HG03280 (cell line): ENCODE data around the gene ZNRF3.
"Not testable (repeated sequence)": the region's sequence is repeated elsewhere in the genome, so short reads cannot be mapped to it uniquely, and the experiment has no call there.

Experiments
- ATAC-seq: cut with Tn5 transposase; IDR thresholded peaks from one replicate; pipeline ENCODE4 v1.9.1; 2021; ENCODE audit warnings: mild to moderate bottlenecking, moderate library complexity; ENCODE audit not compliant: unreplicated experiment

Gene ZNRF3

GRCh38 chr22:29000641-29001040 lies 117.3 kb downstream of the ZNRF3 start:
- ATAC-seq = no peak

- ATAC-seq = no peak
Measured at GRCh38 chr22:29002603-29003002, 119.2 kb downstream of the ZNRF3 start.

DNA sequence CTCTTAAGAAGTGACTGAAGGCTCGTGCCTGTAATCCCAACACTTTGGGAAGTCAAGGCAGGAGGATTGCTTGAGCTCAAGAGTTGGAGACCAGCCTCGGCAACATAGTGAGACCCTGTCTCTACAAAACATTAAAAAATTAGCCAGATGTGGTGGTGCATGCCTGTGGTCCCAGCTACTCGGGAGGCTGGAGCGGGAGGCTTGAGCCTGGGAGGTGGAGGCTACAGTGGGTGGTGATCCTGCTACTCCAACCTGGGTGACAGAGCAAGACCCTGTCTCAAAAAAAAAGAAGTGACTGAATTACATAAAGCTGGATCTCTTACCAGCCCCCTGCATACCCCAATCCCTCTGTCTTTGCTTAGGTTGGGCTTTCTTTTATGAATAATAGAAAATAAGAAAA lies 120.2 kb downstream of the ZNRF3 start:
- ATAC-seq = no peak

GRCh38 chr22:29003975-29004646 lies 120.7 kb downstream of the ZNRF3 start:
- ATAC-seq = no peak

- ATAC-seq = no peak
Measured at GRCh38 chr22:29004647-29005371, 121.4 kb downstream of the ZNRF3 start.

GRCh38 chr22:29005754-29006153 lies 122.4 kb downstream of the ZNRF3 start:
- ATAC-seq = not testable (repeated sequence)

GRCh38 chr22:29006346-29006745 lies 123.0 kb downstream of the ZNRF3 start:
- no peak for ATAC-seq

GRCh38 chr22:29009148-29009547 lies 125.8 kb downstream of the ZNRF3 start:
- no peak for ATAC-seq

- ATAC-seq = no peak
Measured at GRCh38 chr22:29011240-29012100, 128.1 kb downstream of the ZNRF3 start.

DNA sequence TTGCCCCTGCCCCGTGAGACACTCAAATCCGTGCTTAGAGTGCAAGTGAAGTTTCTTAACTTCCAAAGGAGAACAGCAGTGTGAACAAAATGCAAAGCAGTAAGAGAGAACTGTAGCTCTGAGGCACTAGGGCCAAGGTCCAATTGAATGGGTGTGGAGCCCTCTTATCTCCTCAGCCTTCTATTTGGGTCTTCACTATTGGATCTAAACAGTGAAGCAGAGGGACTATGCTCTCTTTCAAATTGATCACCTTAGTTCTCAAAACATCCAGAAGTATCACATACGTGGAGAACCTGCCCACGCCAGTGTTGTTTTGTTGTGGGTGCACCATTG lies 128.7 kb downstream of the ZNRF3 start:
- no peak for ATAC-seq

DNA sequence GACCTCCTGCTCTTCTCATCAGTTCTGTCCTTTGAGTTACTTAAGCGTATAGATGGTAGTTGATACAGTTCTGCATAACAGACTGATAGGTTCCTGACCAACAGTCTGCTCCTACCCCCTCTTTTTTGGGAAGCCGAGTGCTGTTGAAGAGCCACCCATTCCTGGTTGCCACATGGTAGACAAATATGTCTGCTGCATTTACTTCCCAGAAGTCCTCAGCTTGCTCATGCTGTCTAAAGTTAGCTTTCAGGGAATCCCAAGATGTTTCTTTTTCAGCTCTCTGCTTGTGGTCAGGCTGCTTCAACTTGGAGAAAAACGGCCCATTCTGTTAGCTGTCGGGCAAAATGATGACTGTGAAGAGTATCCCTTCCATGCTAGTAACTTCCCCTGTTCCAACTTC lies 129.6 kb downstream of the ZNRF3 start:
- ATAC-seq = no peak

DNA sequence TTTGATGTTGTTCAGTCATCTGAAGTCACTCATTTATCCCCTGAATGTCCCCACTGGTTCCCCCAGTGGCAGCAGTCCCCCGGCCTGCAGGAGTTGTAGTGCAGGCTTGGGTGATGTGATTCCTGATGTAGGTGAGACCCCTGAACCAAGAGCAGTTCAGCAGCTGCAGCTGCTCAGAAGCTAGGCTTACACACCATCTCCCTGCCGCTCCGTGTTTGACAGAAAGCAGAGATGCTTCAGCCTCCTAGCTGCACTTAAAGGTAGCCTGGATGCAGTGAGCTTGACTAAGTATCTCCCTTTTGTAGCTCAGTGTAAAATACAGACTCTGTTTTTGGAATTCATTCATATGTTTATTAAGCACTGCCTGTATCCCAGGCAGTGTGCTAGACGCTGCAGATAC lies 130.9 kb downstream of the ZNRF3 start:
- no peak for ATAC-seq

DNA sequence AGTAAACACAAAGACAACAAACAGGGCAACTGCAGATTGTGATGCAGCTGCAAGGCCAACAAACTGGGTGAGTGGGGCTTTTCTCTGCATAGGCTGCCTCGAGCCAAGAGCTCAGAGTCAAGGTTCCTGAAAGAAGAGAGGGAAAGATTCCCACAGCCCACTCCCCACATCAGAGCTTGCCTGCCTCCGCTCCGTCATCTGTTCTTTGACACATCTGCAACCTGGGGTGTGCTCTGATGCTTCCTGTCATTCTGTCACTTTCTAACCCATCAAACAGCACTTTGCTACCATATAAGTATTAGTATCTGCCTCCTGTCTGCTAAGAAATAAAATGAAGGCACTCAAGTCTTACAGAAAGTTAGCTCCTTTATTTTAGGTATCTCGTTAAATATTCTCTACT lies 131.4 kb downstream of the ZNRF3 start:
- no peak for ATAC-seq

GRCh38 chr22:29016067-29016938 lies 132.9 kb downstream of the ZNRF3 start:
- no peak for ATAC-seq

DNA sequence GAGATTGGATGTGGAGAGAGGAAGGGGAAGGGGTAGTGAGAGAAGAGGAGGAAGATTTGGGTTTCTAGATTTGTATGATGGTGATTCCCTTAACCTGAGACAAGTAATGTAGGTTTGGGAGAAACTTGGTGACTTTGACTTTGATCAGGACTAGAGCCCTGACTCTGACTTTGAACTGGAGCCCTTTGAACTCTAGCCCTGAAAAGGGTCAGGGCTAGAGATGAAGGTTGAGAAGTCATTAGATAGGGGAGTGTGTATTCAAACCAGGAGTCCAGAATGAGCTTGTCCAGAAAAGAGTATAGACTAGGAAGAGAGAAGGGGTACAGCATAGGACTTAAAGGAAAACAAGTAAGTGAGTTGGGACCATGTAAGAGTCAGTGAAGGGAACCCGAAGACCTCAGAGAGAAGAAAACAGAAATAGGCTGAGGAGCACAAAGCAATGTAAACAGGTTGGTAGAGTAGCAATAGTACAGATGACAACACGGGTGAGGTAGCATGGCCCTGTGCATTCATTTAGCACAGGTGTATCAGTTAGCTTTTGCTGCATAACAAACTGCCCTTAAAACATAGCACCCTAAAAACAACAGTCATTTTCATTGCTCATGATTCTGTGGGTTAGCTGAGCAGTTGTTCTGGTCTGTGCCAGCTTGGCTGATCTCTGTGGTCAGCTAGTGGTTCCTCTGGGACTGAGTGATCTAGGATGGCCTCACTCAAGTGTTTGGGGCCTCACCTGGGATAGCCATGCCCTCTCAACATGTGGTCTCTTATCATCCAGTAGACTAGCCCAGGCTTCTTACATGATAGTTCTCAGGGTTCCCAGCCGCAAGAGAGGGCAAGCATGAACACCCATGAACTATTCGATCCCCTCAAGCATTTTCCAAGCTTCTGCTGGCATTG lies 135.2 kb downstream of the ZNRF3 start:
- ATAC-seq = no peak

GRCh38 chr22:29022101-29022817 lies 138.9 kb downstream of the ZNRF3 start:
- ATAC-seq = no peak

- no peak for ATAC-seq
Measured at GRCh38 chr22:29023172-29023796, 139.9 kb downstream of the ZNRF3 start.

DNA sequence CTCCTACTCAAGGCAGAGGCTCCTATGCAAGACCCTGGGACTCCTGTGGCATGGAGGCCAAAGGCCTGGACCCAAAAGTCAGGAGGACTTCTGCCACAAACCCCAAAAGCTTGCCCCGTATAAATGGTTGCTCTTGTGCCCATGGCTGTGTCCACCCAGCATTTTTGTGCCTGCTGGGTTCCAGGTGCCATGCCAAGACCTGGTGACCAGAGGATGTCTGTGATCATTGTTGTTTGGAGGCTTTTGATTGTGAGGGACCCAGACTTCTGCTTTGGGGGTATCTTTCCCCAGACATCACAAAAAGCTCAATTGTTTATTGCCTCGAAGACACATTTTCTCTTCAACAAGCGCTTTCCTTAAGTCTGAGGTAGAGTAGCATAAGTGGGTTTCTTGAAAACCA lies 143.2 kb downstream of the ZNRF3 start:
- no peak for ATAC-seq

GRCh38 chr22:29028468-29028867 lies 145.1 kb downstream of the ZNRF3 start:
- ATAC-seq = no peak
